Liver (tissue), 3 donors: ENCODE measurements around the gene SLAIN1.

Source experiments
- EGR1 ChIP-seq, 2 donors: IDR thresholded peaks; 2 replicates each; pipeline ENCODE4 v1.6.1; 2016 to 2018; ENCODE audit warnings: antibody characterized with exemption in 2 of 2, low read depth in 2 of 2
- GABPA ChIP-seq, 2 donors: IDR thresholded peaks in 1 of 2; conservative IDR thresholded peaks in 1 of 2; 2 replicates each; pipeline ENCODE4 v1.6.1; 2016; ENCODE audit warnings: antibody characterized with exemption in 2 of 2, mild to moderate bottlenecking in 1 of 2, moderate library complexity in 1 of 2
- NR2F2 ChIP-seq: IDR thresholded peaks from 2 replicates; pipeline ENCODE4 v1.6.1; 2016; ENCODE audit warnings: antibody characterized with exemption
- SP1 ChIP-seq: IDR thresholded peaks from 2 replicates; pipeline ENCODE4 v1.6.1; 2018; ENCODE audit warnings: antibody characterized with exemption, mild to moderate bottlenecking
- TAF1 ChIP-seq: conservative IDR thresholded peaks from 2 replicates; pipeline ENCODE4 v1.6.1; 2016; ENCODE audit warnings: antibody characterized with exemption, mild to moderate bottlenecking
- YY1 ChIP-seq: IDR thresholded peaks from 2 replicates; pipeline ENCODE4 v1.6.1; 2016; ENCODE audit warnings: antibody characterized with exemption, mild to moderate bottlenecking
- TF ChIP-seq, protein P1 (sequence below): fragments of 150-350 bp; IDR thresholded peaks from 2 replicates; pipeline ENCODE4 v1.5.1; 2017; ENCODE audit warnings: improper control_type of control experiment, low read depth, low read length; ENCODE audit not compliant: missing input control
- TF ChIP-seq, protein P2 (sequence below): IDR thresholded peaks from 2 replicates; pipeline ENCODE4 v1.6.1; 2016; ENCODE audit warnings: antibody characterized with exemption
- TF ChIP-seq, protein P3 (sequence below): IDR thresholded peaks from 2 replicates; pipeline ENCODE4 v1.6.1; 2016; ENCODE audit warnings: antibody characterized with exemption
- TF ChIP-seq, protein P4 (sequence below): IDR thresholded peaks from 2 replicates; pipeline ENCODE4 v1.6.1; 2016; ENCODE audit warnings: antibody characterized with exemption
- TF ChIP-seq, protein P5 (sequence below): IDR thresholded peaks from 2 replicates; pipeline ENCODE4 v1.6.1; 2016; ENCODE audit warnings: antibody characterized with exemption, mild to moderate bottlenecking
- donor health status: healthy.
- donor health status: healthy.

DNA sequence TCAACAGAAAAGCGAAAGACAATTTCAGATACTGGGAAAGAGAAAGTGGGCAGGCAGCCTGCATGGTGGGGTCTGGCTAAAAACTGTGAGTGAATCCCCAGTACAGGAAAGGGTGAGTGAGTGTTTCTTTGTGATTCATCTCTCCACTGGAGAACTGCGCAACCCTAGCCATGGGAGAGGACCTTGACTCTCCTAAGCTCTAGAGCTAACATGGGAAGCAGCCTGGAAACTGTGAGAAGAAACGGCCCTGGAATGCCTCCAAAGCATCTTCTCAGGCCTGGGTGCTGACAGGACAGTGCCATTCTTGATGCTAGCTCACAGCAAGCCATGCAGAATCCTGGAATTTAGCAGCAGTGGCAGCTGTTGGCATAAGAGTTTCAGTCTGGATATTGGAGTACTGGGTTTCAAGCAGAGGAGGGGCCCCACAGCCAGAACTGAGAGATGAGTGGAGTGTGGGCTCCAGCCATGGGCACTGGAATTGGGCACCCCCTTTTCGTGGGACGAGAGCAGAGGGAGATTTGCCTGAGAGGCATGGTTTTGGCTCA is 18.7 kb upstream of the SLAIN1 start:
- no peak for TF ChIP-seq TAF1
- TF ChIP-seq, protein P1, sequence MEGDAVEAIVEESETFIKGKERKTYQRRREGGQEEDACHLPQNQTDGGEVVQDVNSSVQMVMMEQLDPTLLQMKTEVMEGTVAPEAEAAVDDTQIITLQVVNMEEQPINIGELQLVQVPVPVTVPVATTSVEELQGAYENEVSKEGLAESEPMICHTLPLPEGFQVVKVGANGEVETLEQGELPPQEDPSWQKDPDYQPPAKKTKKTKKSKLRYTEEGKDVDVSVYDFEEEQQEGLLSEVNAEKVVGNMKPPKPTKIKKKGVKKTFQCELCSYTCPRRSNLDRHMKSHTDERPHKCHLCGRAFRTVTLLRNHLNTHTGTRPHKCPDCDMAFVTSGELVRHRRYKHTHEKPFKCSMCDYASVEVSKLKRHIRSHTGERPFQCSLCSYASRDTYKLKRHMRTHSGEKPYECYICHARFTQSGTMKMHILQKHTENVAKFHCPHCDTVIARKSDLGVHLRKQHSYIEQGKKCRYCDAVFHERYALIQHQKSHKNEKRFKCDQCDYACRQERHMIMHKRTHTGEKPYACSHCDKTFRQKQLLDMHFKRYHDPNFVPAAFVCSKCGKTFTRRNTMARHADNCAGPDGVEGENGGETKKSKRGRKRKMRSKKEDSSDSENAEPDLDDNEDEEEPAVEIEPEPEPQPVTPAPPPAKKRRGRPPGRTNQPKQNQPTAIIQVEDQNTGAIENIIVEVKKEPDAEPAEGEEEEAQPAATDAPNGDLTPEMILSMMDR = no peak
- TF ChIP-seq, protein P2, sequence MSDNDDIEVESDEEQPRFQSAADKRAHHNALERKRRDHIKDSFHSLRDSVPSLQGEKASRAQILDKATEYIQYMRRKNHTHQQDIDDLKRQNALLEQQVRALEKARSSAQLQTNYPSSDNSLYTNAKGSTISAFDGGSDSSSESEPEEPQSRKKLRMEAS = no peak
- no peak for TF ChIP-seq NR2F2
- no peak for TF ChIP-seq YY1
- TF ChIP-seq, protein P3, sequence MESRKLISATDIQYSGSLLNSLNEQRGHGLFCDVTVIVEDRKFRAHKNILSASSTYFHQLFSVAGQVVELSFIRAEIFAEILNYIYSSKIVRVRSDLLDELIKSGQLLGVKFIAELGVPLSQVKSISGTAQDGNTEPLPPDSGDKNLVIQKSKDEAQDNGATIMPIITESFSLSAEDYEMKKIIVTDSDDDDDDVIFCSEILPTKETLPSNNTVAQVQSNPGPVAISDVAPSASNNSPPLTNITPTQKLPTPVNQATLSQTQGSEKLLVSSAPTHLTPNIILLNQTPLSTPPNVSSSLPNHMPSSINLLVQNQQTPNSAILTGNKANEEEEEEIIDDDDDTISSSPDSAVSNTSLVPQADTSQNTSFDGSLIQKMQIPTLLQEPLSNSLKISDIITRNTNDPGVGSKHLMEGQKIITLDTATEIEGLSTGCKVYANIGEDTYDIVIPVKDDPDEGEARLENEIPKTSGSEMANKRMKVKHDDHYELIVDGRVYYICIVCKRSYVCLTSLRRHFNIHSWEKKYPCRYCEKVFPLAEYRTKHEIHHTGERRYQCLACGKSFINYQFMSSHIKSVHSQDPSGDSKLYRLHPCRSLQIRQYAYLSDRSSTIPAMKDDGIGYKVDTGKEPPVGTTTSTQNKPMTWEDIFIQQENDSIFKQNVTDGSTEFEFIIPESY = no peak
- TF ChIP-seq, protein P4, sequence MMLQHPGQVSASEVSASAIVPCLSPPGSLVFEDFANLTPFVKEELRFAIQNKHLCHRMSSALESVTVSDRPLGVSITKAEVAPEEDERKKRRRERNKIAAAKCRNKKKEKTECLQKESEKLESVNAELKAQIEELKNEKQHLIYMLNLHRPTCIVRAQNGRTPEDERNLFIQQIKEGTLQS = no peak
- TF ChIP-seq SP1 = no peak
- TF ChIP-seq, protein P5, sequence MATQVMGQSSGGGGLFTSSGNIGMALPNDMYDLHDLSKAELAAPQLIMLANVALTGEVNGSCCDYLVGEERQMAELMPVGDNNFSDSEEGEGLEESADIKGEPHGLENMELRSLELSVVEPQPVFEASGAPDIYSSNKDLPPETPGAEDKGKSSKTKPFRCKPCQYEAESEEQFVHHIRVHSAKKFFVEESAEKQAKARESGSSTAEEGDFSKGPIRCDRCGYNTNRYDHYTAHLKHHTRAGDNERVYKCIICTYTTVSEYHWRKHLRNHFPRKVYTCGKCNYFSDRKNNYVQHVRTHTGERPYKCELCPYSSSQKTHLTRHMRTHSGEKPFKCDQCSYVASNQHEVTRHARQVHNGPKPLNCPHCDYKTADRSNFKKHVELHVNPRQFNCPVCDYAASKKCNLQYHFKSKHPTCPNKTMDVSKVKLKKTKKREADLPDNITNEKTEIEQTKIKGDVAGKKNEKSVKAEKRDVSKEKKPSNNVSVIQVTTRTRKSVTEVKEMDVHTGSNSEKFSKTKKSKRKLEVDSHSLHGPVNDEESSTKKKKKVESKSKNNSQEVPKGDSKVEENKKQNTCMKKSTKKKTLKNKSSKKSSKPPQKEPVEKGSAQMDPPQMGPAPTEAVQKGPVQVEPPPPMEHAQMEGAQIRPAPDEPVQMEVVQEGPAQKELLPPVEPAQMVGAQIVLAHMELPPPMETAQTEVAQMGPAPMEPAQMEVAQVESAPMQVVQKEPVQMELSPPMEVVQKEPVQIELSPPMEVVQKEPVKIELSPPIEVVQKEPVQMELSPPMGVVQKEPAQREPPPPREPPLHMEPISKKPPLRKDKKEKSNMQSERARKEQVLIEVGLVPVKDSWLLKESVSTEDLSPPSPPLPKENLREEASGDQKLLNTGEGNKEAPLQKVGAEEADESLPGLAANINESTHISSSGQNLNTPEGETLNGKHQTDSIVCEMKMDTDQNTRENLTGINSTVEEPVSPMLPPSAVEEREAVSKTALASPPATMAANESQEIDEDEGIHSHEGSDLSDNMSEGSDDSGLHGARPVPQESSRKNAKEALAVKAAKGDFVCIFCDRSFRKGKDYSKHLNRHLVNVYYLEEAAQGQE = no peak
- TF ChIP-seq EGR1 (IDR thresholded peaks at IDR 0.05; ENCODE audit: low read depth in 2 of 2) = no peak
- TF ChIP-seq GABPA (IDR thresholded peaks at IDR 0.05 in 1 of 2, conservative IDR thresholded peaks at IDR 0.05 in 1 of 2) = no peak
